Pons (tissue), 1 donor: ENCODE results near the gene ANP32D.
"Not testable (repeated sequence)": the region's sequence is repeated elsewhere in the genome, so short reads cannot be mapped to it uniquely, and the experiment has no call there.

Experiments
- DNase-seq: peaks from one replicate; pipeline ENCODE4 v3.0.0-alpha.2; 2016; ENCODE audit warnings: low spot score

ANP32D gene

GRCh38 chr12:48506836-48507235, 34.5 kb downstream of the ANP32D start:
- not testable (repeated sequence) for DNase-seq

- DNase-seq: no peak
Observed at GRCh38 chr12:48508987-48509386, 36.6 kb downstream of the ANP32D start.

- DNase-seq: no peak
Observed at GRCh38 chr12:48510111-48510510, 37.8 kb downstream of the ANP32D start.

- no peak for DNase-seq
Observed at GRCh38 chr12:48512855-48513254, 40.5 kb downstream of the ANP32D start.

- DNase-seq: no peak
Observed at GRCh38 chr12:48514728-48515127, 42.4 kb downstream of the ANP32D start.

GRCh38 chr12:48520381-48520780, 48.0 kb downstream of the ANP32D start:
- DNase-seq: not testable (repeated sequence)
